Forelimb muscle (tissue), 1 donor: ENCODE measurements around the gene HSD17B12. TPM values are rescaled to one million over a fixed set of nuclear protein-coding genes. Genes with fewer than 3 reads are reported as not detected.
"Not testable (repeated sequence)": the region's sequence is repeated elsewhere in the genome, so short reads cannot be mapped to it uniquely, and the experiment has no call there.

ENCODE experiments used
- DNase-seq: peaks from one replicate; pipeline ENCODE4 v3.0.0-alpha.2; 2013; ENCODE audit warnings: low read depth
- polyA plus RNA-seq: library from polyadenylated mRNA; unstranded; fragments of 120-200 nt; gene quantifications from one replicate; pipeline ENCODE4 v1.2.1, GENCODE V29; 2013; ENCODE audit not compliant: insufficient read length

Gene HSD17B12
- 33.6 TPM for polyA plus RNA-seq

- DNase-seq, result peak; percentile 98
Measured at GRCh38 chr11:43680521-43681400, at the start of gene HSD17B12. TSS of gene HSD17B12 (plus strand) at chr11:43680738. CDS start at chr11:43680828, 90 bp downstream.

GRCh38 chr11:43631732-43632131 is 48.8 kb upstream of the HSD17B12 start:
- DNase-seq, result no peak

DNA sequence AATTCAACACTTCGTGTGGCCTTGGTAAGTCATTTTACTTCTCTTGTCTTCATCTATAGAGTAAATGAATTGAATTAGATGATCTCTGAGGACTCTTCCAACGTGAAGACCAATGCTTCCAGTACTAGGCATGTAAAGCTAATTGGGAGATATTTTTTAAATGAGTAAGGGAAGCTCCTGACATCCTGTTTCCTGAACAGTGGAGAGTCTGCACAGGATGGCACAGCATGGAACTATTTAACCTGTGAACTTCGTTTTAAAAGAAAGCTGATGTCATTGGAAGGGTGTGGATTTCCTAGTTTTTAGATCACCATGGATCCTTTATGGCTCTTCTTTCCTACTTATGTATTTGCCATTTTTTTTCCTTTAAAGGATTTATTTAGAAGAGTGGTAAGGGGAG is 48.4 kb upstream of the HSD17B12 start:
- DNase-seq, result no peak

- no peak for DNase-seq
Measured at GRCh38 chr11:43638717-43639116, 41.8 kb upstream of the HSD17B12 start.

DNA sequence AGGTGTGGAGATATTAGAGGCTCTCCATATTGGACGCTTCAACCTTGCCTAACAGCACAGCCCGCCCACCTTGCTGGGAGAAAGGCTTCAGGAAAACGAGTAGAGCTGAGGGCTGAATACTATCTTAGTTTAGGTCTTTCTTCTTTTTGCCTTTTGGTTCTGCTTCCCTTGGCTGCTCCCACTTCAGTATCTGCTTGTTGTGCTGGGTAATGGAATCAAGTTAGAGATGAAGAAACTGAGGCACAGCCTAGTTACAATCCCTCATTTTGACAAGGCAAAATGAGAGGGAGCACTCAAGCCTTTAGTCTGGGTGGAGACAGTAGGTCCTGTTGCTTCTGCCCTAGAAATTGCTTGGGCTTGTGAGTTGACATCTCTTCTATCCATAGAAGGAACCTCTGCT is 41.3 kb upstream of the HSD17B12 start:
- no peak for DNase-seq

DNA sequence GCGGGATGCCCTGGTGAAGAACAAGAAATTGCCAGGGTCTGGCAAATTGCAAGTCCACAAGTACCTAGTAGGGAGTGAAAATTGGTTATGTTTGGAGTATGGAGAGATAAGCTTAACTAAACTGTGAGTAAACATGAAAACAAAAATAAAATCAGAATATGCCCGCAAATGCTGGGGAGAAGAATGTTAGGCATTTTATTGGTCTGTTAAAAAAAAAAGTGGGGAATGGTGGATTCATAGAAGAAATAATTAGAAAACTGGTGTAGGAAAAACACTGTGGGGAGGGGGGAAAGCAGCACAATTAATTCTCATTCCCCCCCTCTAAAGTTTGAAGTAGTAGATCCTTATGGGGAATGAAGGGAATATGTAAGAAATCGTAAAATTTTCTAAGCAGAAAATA is 40.6 kb upstream of the HSD17B12 start:
- no peak for DNase-seq

- DNase-seq, result peak; percentile 62
Measured at GRCh38 chr11:43643898-43644620, 36.5 kb upstream of the HSD17B12 start.

GRCh38 chr11:43644621-43645299 is 35.8 kb upstream of the HSD17B12 start:
- no peak for DNase-seq

- DNase-seq, result no peak
Measured at GRCh38 chr11:43646767-43647166, 33.8 kb upstream of the HSD17B12 start.

GRCh38 chr11:43648888-43649287 is 31.6 kb upstream of the HSD17B12 start:
- DNase-seq, result no peak

DNA sequence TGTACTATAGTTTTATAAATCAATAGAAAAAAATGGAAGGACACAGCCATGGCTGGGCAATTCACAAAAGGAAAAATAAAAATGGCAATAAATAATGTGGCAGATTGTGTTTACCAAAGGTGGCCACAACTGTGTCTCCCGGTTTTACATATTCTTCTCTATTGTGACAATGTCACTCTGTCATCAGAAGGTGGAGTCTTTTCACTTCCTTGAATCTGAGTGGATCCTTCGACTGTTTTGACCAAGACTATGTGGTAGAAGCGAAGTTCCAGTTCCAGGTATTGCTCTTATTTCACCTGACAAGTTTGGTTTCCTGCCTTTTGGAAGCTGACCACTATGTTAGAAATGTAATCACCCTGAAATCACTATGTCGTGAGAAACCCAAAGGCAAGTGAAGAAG is 31.0 kb upstream of the HSD17B12 start:
- DNase-seq, result no peak

- DNase-seq, result no peak
Measured at GRCh38 chr11:43649921-43650320, 30.6 kb upstream of the HSD17B12 start.

- not testable (repeated sequence) for DNase-seq
Measured at GRCh38 chr11:43663018-43663417, 17.5 kb upstream of the HSD17B12 start.

DNA sequence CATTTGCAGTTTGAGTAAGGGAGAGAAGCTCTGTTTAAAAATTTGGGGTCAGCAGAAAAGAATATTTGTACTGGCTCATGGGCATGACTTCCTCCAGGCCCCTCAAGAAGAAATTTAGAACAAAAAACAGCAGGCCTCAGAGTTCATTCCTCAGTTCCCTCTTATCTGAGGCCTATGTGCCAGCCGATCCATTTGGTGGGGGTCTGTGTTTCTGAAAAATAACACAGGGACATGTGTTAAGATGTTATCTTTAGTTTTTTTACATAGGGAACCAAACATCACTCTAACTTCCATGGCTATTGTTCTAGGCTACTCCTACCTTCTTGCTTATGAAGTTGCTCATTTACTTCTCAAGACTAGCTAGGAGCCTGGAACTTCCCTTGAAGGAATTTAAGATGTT is 16.2 kb upstream of the HSD17B12 start:
- DNase-seq, result no peak

DNA sequence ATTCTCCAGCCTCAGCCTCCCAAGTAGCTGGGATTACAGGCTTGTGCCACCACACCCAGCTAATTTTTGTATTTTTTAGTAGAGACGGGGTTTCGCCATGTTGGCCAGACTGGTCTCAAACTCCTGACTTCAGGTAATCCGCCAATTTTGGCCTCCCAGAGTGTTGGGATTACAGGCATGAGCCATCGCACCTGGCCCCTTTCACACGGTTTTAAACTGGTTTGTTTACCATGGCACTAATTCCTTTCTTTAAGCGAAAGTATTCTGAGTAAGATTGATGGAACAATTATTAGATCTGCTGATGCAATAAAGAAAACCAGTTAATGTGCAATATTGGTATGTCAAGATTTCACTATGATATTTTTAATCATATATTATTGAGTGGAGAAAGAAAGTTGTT is 9.3 kb upstream of the HSD17B12 start:
- not testable (repeated sequence) for DNase-seq

DNA sequence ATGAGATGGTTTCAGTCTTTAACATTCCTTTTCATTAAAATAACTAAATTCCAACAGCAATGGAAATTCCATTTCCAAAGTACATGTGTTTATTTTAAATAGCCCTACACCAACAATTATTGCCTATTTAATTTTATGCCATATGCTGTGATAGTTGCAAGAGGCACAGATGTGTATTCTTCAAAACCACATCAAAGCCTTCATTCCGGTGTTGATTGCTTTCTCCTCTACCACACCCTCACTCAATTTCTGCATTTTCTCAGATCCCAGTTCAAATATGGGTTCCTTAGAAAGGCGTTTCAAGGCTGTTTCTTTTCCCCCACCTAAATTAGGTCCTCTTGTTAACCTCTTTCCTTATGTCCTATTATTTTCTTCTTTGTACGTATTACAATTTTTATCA is 6.0 kb upstream of the HSD17B12 start:
- DNase-seq, result no peak

GRCh38 chr11:43676933-43677332 is 3.6 kb upstream of the HSD17B12 start:
- no peak for DNase-seq

DNA sequence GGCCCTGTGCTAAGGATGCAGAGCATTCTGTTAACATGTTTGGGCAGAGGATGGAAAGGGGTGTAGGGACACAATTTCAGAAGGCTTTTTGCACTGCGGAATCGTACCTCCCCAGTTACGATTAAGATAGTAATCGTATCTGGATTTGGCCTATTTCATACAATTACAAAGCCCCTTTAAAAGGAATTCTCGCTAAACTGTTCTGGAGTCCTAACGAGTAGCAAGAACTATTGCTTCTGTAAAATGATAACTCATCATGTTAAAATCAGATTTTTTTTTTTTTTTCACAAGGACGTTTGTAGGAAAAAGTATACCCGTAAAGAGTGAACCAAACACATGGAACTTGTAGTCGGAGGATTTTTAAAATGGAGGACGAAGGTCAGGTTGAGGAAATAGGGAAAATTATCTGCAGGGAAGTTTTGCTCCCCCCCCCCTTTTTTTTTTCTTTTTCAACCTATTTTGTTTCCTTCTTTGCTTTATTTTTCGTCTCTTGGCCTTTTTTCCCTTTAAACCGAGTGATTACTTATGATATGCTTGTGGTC is 934 bp downstream of the HSD17B12 start:
- no peak for DNase-seq

DNA sequence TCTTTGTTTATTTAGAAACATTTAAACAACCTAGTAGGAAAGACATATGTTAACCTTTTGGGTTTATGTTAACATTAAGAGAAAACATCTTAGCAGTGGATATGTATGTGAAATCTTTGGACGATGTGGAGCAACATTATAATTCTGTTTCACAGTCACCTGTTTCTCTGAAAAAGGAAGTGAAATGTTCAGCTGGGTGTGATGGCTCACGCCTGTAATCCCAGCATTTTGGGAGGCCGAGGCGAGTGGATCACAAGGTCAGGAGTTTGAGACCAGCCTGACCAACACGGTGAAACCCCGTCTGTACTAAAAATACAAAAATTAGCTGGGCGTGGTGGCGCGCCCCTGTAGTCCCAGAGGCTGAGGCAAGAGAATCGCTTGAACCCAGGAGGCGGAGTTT is 1.5 kb downstream of the HSD17B12 start:
- not testable (repeated sequence) for DNase-seq

- no peak for DNase-seq
Measured at GRCh38 chr11:43685440-43685839, 4.9 kb downstream of the HSD17B12 start.

DNA sequence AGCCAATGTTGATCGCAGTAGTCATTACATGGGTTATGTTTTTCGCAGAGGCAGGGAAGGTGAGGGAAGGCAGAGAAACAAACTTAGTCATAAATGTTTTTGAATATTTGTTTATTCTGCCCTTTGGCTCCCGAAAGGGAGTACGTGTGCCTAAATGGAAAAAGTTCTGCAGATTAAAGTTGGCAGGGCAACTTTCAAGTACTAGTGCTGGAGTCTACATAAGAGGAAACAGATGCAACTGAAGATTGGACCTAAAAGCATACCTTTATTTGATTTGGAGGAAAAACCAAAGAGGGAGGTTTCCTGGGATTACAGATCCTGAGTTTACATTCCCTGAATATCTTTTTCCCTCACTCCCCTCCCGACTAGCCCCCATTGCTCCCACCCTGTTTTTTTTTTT is 5.7 kb downstream of the HSD17B12 start:
- DNase-seq, result no peak
